ENCODE data around the gene FDXR. TPM values are rescaled to one million over a fixed set of nuclear protein-coding genes. Genes with fewer than 3 reads are reported as not detected.

Gene FDXR
- total RNA-seq, 2 donors from 2014 or later = 14.3 to 25.7 TPM

- H3K36me3 ChIP-seq (replicated peaks in 1 of 2; ENCODE audit: insufficient read depth in 1 of 2, low read depth in 2 of 2) = no peaks in the 10 kb centered on the region
- intact Hi-C loops (cut with DNase I) = no loop called here
- DNase-seq = no peak
- no peak overlapping the region for H3K27ac ChIP-seq
- TF ChIP-seq POLR2A (IDR thresholded peaks at IDR 0.05) (no peak), CTCF (IDR thresholded peaks at IDR 0.05) (no peak)
- ATAC-seq = no peak
- peaks cover 27% of the 10 kb centered on the region for H3K4me1 ChIP-seq
- H3K27me3 ChIP-seq = peaks cover 4 to 48% of the 10 kb centered on the region in 2 donors
- 35 to 43% methylated on average over 5 to 12 of the region's 12 CpGs for WGBS, 2 donors
- no peaks in the 10 kb centered on the region for H3K9me3 ChIP-seq
- no peak overlapping the region for H3K4me3 ChIP-seq
Observed at GRCh38 chr17:74858672-74859458, 13.9 kb downstream of the FDXR start.

GRCh38 chr17:74857191-74857590 is 15.6 kb downstream of the FDXR start:
- no peak overlapping the region for H3K4me3 ChIP-seq
- no peak overlapping the region for H3K27ac ChIP-seq
- TF ChIP-seq CTCF (IDR thresholded peaks at IDR 0.05) = no peak
- TF ChIP-seq POLR2A (IDR thresholded peaks at IDR 0.05) = no peak
- H3K9me3 ChIP-seq = no peaks in the 10 kb centered on the region
- no peaks in the 10 kb centered on the region for H3K36me3 ChIP-seq (replicated peaks in 1 of 2; ENCODE audit: insufficient read depth in 1 of 2, low read depth in 2 of 2)
- 37 to 43% methylated on average over 4 of the region's 4 CpGs for WGBS, 2 donors
- DNase-seq (no peak), ATAC-seq (no peak)
- intact Hi-C loops (cut with DNase I) = no loop called here
- H3K27me3 ChIP-seq = peaks cover 4 to 48% of the 10 kb centered on the region in 2 donors
- H3K4me1 ChIP-seq = peaks cover 30% of the 10 kb centered on the region

- Histone ChIP-seq H3K27ac (no peak overlapping the region), H3K27me3 (peaks cover 4 to 50% of the 10 kb centered on the region in 2 donors), H3K4me1 (peaks cover 27% of the 10 kb centered on the region), H3K9me3 (no peaks in the 10 kb centered on the region), H3K4me3 (no peak overlapping the region), H3K36me3 (replicated peaks in 1 of 2; ENCODE audit: insufficient read depth in 1 of 2, low read depth in 2 of 2) (no peaks in the 10 kb centered on the region)
- ATAC-seq (no peak), DNase-seq (no peak)
- 75 to 79% methylated on average over 7 of the region's 7 CpGs for WGBS, 2 donors
- intact Hi-C loops (cut with DNase I) = no loop called here
- TF ChIP-seq CTCF (IDR thresholded peaks at IDR 0.05) = no peak
- no peak for TF ChIP-seq POLR2A (IDR thresholded peaks at IDR 0.05)
Observed at GRCh38 chr17:74856112-74856511, 16.7 kb downstream of the FDXR start.

GRCh38 chr17:74855323-74855722 is 17.5 kb downstream of the FDXR start:
- Histone ChIP-seq H3K27ac (no peak overlapping the region), H3K4me1 (peaks cover 19% of the 10 kb centered on the region), H3K4me3 (no peak overlapping the region), H3K27me3 (peaks cover 0 to 43% of the 10 kb centered on the region in 2 donors), H3K36me3 (replicated peaks in 1 of 2; ENCODE audit: insufficient read depth in 1 of 2, low read depth in 2 of 2) (no peaks in the 10 kb centered on the region), H3K9me3 (no peaks in the 10 kb centered on the region)
- 79 to 87% methylated on average over 4 of the region's 4 CpGs for WGBS, 2 donors
- intact Hi-C loops (cut with DNase I) = no loop called here
- TF ChIP-seq POLR2A (IDR thresholded peaks at IDR 0.05) (no peak), CTCF (IDR thresholded peaks at IDR 0.05) (no peak)
- DNase-seq (no peak), ATAC-seq (no peak)

GRCh38 chr17:74854792-74855191 is 18.0 kb downstream of the FDXR start:
- no peak overlapping the region for H3K27ac ChIP-seq
- WGBS, 2 donors = 76 to 83% methylated on average over 7 to 17 of the region's 17 CpGs
- TF ChIP-seq POLR2A (IDR thresholded peaks at IDR 0.05) (no peak), CTCF (IDR thresholded peaks at IDR 0.05) (no peak)
- H3K9me3 ChIP-seq = no peaks in the 10 kb centered on the region
- peaks cover 0 to 37% of the 10 kb centered on the region in 2 donors for H3K27me3 ChIP-seq
- intact Hi-C loops (cut with DNase I) = no loop called here
- H3K4me1 ChIP-seq = peaks cover 14% of the 10 kb centered on the region
- H3K36me3 ChIP-seq (replicated peaks in 1 of 2; ENCODE audit: insufficient read depth in 1 of 2, low read depth in 2 of 2) = no peaks in the 10 kb centered on the region
- no peak overlapping the region for H3K4me3 ChIP-seq
- no peak for DNase-seq
- ATAC-seq = no peak
